ENCODE results near the gene PDE11A. TPM values are rescaled to one million over a fixed set of nuclear protein-coding genes. Genes with fewer than 3 reads are reported as not detected.

PDE11A gene
- total RNA-seq, 5 donors from 2014 or later (not counting 1 experiment from before 2014, with no cell fraction given), result not detected

GRCh38 chr2:177756336-177756735 lies 316.2 kb downstream of the PDE11A start:
- DNase-seq (no peak), ATAC-seq (replicated peaks in 1 of 4) (no peak)
- H3K27ac ChIP-seq (ENCODE audit: low read length), result no peak overlapping the region
- H3K27me3 ChIP-seq (replicated peaks in 1 of 2; ENCODE audit: control insufficient read depth in 2 of 2, extremely low read depth in 1 of 2, insufficient read depth in 2 of 2, low read length in 1 of 2), result peaks cover 0 to 8% of the 10 kb centered on the region in 2 experiments
- H3K9me3 Mint-ChIP-seq, result no peaks in the 10 kb centered on the region
- no peaks in the 10 kb centered on the region for H3K36me3 ChIP-seq (ENCODE audit: control insufficient read depth in 2 of 2, extremely low read depth in 1 of 2, insufficient read depth in 1 of 2, low read length in 1 of 2)
- no peak overlapping the region for H3K4me3 ChIP-seq (ENCODE audit: control insufficient read depth in 1 of 2, extremely low read depth in 1 of 2, low read length in 1 of 2)
- no peak overlapping the region for H3K27ac Mint-ChIP-seq
- no peaks in the 10 kb centered on the region for H3K36me3 Mint-ChIP-seq
- no CpG with 5 or more reads among the region's 4 CpGs for WGBS (ENCODE audit: insufficient coverage)
- H3K27me3 Mint-ChIP-seq, result peaks cover 13 to 20% of the 10 kb centered on the region in 2 donors
- H3K9me3 ChIP-seq, result no peaks in the 10 kb centered on the region
- H3K4me1 Mint-ChIP-seq, result peaks cover 2 to 10% (median 4%) of the 10 kb centered on the region in 3 donors
- H3K4me1 ChIP-seq (ENCODE audit: control insufficient read depth in 1 of 2, extremely low read depth in 1 of 2, insufficient read depth in 2 of 2, low read length in 2 of 2), result no peaks in the 10 kb centered on the region
- CTCF ChIA-PET, result interaction anchor here in 1 of 2 donors (0.6 kb wide), 1 partner anchor 8 kb away, joined by 3 read pairs; no protein-coding TSS in a partner anchor
- H3K4me3 Mint-ChIP-seq, result no peak overlapping the region
- POLR2A ChIA-PET, result no interaction called here

GRCh38 chr2:177754492-177754873 lies 318.1 kb downstream of the PDE11A start:
- Mint-ChIP-seq H3K4me3 (no peak overlapping the region), H3K27ac (no peak overlapping the region), H3K9me3 (no peaks in the 10 kb centered on the region), H3K36me3 (no peaks in the 10 kb centered on the region), H3K27me3 (peaks cover 15 to 17% of the 10 kb centered on the region in 2 donors), H3K4me1 (peaks cover 2 to 10% (median 4%) of the 10 kb centered on the region in 3 donors)
- no peak for ATAC-seq (replicated peaks in 1 of 4)
- no peaks in the 10 kb centered on the region for H3K36me3 ChIP-seq (ENCODE audit: control insufficient read depth in 2 of 2, extremely low read depth in 1 of 2, insufficient read depth in 1 of 2, low read length in 1 of 2)
- CTCF ChIA-PET, result interaction anchor here in 1 of 2 donors (0.6 kb wide), 1 partner anchor 9 kb away, joined by 3 read pairs; no protein-coding TSS in a partner anchor
- 80% methylated on average over 1 of the region's 4 CpGs for WGBS (ENCODE audit: insufficient coverage)
- POLR2A ChIA-PET, result no interaction called here
- no peaks in the 10 kb centered on the region for H3K4me1 ChIP-seq (ENCODE audit: control insufficient read depth in 1 of 2, extremely low read depth in 1 of 2, insufficient read depth in 2 of 2, low read length in 2 of 2)
- no peak overlapping the region for H3K4me3 ChIP-seq (ENCODE audit: control insufficient read depth in 1 of 2, extremely low read depth in 1 of 2, low read length in 1 of 2)
- H3K27me3 ChIP-seq (replicated peaks in 1 of 2; ENCODE audit: control insufficient read depth in 2 of 2, extremely low read depth in 1 of 2, insufficient read depth in 2 of 2, low read length in 1 of 2), result peaks cover 0 to 8% of the 10 kb centered on the region in 2 experiments
- no peak overlapping the region for H3K27ac ChIP-seq (ENCODE audit: low read length)
- no peak for DNase-seq
- H3K9me3 ChIP-seq, result no peaks in the 10 kb centered on the region

GRCh38 chr2:177753682-177754491 lies 318.7 kb downstream of the PDE11A start:
- POLR2A ChIA-PET, result no interaction called here
- peaks cover 2 to 10% (median 4%) of the 10 kb centered on the region in 3 donors for H3K4me1 Mint-ChIP-seq
- no peaks in the 10 kb centered on the region for H3K36me3 ChIP-seq (ENCODE audit: control insufficient read depth in 2 of 2, extremely low read depth in 1 of 2, insufficient read depth in 1 of 2, low read length in 1 of 2)

GRCh38 chr2:177748360-177748759 lies 324.2 kb downstream of the PDE11A start:
- DNase-seq (no peak), ATAC-seq (replicated peaks in 1 of 4) (no peak)
- H3K9me3 Mint-ChIP-seq, result no peaks in the 10 kb centered on the region
- Histone ChIP-seq H3K9me3 (no peaks in the 10 kb centered on the region), H3K27ac (ENCODE audit: low read length) (no peak overlapping the region), H3K27me3 (replicated peaks in 1 of 2; ENCODE audit: control insufficient read depth in 2 of 2, extremely low read depth in 1 of 2, insufficient read depth in 2 of 2, low read length in 1 of 2) (peaks cover 0 to 5% of the 10 kb centered on the region in 2 experiments), H3K36me3 (ENCODE audit: control insufficient read depth in 2 of 2, extremely low read depth in 1 of 2, insufficient read depth in 1 of 2, low read length in 1 of 2) (no peaks in the 10 kb centered on the region), H3K4me1 (ENCODE audit: control insufficient read depth in 1 of 2, extremely low read depth in 1 of 2, insufficient read depth in 2 of 2, low read length in 2 of 2) (no peaks in the 10 kb centered on the region), H3K4me3 (ENCODE audit: control insufficient read depth in 1 of 2, extremely low read depth in 1 of 2, low read length in 1 of 2) (no peak overlapping the region)
- H3K27me3 Mint-ChIP-seq, result peaks cover 5 to 10% of the 10 kb centered on the region in 2 donors
- ChIA-PET CTCF (interaction anchor here (1.0 to 1.2 kb wide), 3 partner anchors 8 to 15 kb away, joined by 3 to 4 read pairs (median 3); no protein-coding TSS in a partner anchor), POLR2A (interaction anchor here in 1 of 2 donors (0.6 kb wide), 1 partner anchor 9 kb away, joined by 3 read pairs; no protein-coding TSS in a partner anchor)
- no peaks in the 10 kb centered on the region for H3K36me3 Mint-ChIP-seq
- no peaks in the 10 kb centered on the region for H3K4me1 Mint-ChIP-seq
- H3K27ac Mint-ChIP-seq, result no peak overlapping the region
- H3K4me3 Mint-ChIP-seq, result no peak overlapping the region
- no CpG with 5 or more reads among the region's 3 CpGs for WGBS (ENCODE audit: insufficient coverage)

More at GRCh38 chr2:177753682-177754491, 318.7 kb downstream of the PDE11A start:
- DNase-seq (peak in 21 of 35 experiments; percentile 0 to 45 (median 12)), ATAC-seq (replicated peaks in 1 of 4) (peak in 1 of 4 experiments; percentile 91)
- Mint-ChIP-seq H3K27me3 (peaks cover 11 to 17% of the 10 kb centered on the region in 2 donors), H3K27ac (no peak overlapping the region), H3K36me3 (no peaks in the 10 kb centered on the region), H3K9me3 (no peaks in the 10 kb centered on the region), H3K4me3 (no peak overlapping the region)
- Histone ChIP-seq H3K4me3 (ENCODE audit: control insufficient read depth in 1 of 2, extremely low read depth in 1 of 2, low read length in 1 of 2) (no peak overlapping the region), H3K27me3 (replicated peaks in 1 of 2; ENCODE audit: control insufficient read depth in 2 of 2, extremely low read depth in 1 of 2, insufficient read depth in 2 of 2, low read length in 1 of 2) (peaks cover 0 to 8% of the 10 kb centered on the region in 2 experiments), H3K27ac (ENCODE audit: low read length) (no peak overlapping the region), H3K9me3 (no peaks in the 10 kb centered on the region), H3K4me1 (ENCODE audit: control insufficient read depth in 1 of 2, extremely low read depth in 1 of 2, insufficient read depth in 2 of 2, low read length in 2 of 2) (no peaks in the 10 kb centered on the region)
- WGBS (ENCODE audit: insufficient coverage), result 40% methylated on average over 1 of the region's 5 CpGs
- CTCF ChIA-PET, result interaction anchor here in 1 of 2 donors (0.6 kb wide), 1 partner anchor 10 kb away, joined by 3 read pairs; no protein-coding TSS in a partner anchor

- ChIA-PET CTCF (interaction anchor here in 1 of 2 donors (1.0 kb wide), 1 partner anchor 9 kb away, joined by 3 read pairs; no protein-coding TSS in a partner anchor), POLR2A (no interaction called here)
- DNase-seq (no peak), ATAC-seq (replicated peaks in 1 of 4) (no peak)
- Histone ChIP-seq H3K4me1 (ENCODE audit: control insufficient read depth in 1 of 2, extremely low read depth in 1 of 2, insufficient read depth in 2 of 2, low read length in 2 of 2) (no peaks in the 10 kb centered on the region), H3K27ac (ENCODE audit: low read length) (no peak overlapping the region), H3K4me3 (ENCODE audit: control insufficient read depth in 1 of 2, extremely low read depth in 1 of 2, low read length in 1 of 2) (no peak overlapping the region), H3K36me3 (ENCODE audit: control insufficient read depth in 2 of 2, extremely low read depth in 1 of 2, insufficient read depth in 1 of 2, low read length in 1 of 2) (no peaks in the 10 kb centered on the region), H3K27me3 (replicated peaks in 1 of 2; ENCODE audit: control insufficient read depth in 2 of 2, extremely low read depth in 1 of 2, insufficient read depth in 2 of 2, low read length in 1 of 2) (peaks cover 0 to 7% of the 10 kb centered on the region in 2 experiments), H3K9me3 (no peaks in the 10 kb centered on the region)
- H3K4me1 Mint-ChIP-seq, result no peaks in the 10 kb centered on the region
- H3K27ac Mint-ChIP-seq, result no peak overlapping the region
- H3K27me3 Mint-ChIP-seq, result peaks cover 5 to 10% of the 10 kb centered on the region in 2 donors
- H3K9me3 Mint-ChIP-seq, result no peaks in the 10 kb centered on the region
- 86% methylated on average over 2 of the region's 4 CpGs for WGBS (ENCODE audit: insufficient coverage)
- no peaks in the 10 kb centered on the region for H3K36me3 Mint-ChIP-seq
- no peak overlapping the region for H3K4me3 Mint-ChIP-seq
Observed at GRCh38 chr2:177747384-177747783, 325.2 kb downstream of the PDE11A start.

GRCh38 chr2:177746358-177746757 lies 326.2 kb downstream of the PDE11A start:
- CTCF ChIA-PET, result no interaction called here
- peaks cover 0 to 7% of the 10 kb centered on the region in 2 experiments for H3K27me3 ChIP-seq (replicated peaks in 1 of 2; ENCODE audit: control insufficient read depth in 2 of 2, extremely low read depth in 1 of 2, insufficient read depth in 2 of 2, low read length in 1 of 2)
- WGBS (ENCODE audit: insufficient coverage), result no CpG with 5 or more reads among the region's 2 CpGs
- ATAC-seq (replicated peaks in 1 of 4), result no peak
- no peaks in the 10 kb centered on the region for H3K9me3 Mint-ChIP-seq
- POLR2A ChIA-PET, result no interaction called here
- DNase-seq, result no peak
- H3K27ac ChIP-seq (ENCODE audit: low read length), result no peak overlapping the region
- no peak overlapping the region for H3K4me3 Mint-ChIP-seq
- no peaks in the 10 kb centered on the region for H3K9me3 ChIP-seq
- no peaks in the 10 kb centered on the region for H3K4me1 Mint-ChIP-seq
- H3K4me3 ChIP-seq (ENCODE audit: control insufficient read depth in 1 of 2, extremely low read depth in 1 of 2, low read length in 1 of 2), result no peak overlapping the region
- H3K36me3 Mint-ChIP-seq, result no peaks in the 10 kb centered on the region
- H3K36me3 ChIP-seq (ENCODE audit: control insufficient read depth in 2 of 2, extremely low read depth in 1 of 2, insufficient read depth in 1 of 2, low read length in 1 of 2), result no peaks in the 10 kb centered on the region
- H3K4me1 ChIP-seq (ENCODE audit: control insufficient read depth in 1 of 2, extremely low read depth in 1 of 2, insufficient read depth in 2 of 2, low read length in 2 of 2), result no peaks in the 10 kb centered on the region
- H3K27ac Mint-ChIP-seq, result no peak overlapping the region
- H3K27me3 Mint-ChIP-seq, result peaks cover 5 to 10% of the 10 kb centered on the region in 2 donors

All from T-cell (primary cell).